Endothelial cell of umbilical vein (primary cell): ENCODE data around the gene SPSB3. TPM values are rescaled to one million over a fixed set of nuclear protein-coding genes. Genes with fewer than 3 reads are reported as not detected.

Source experiments
- BruUV-seq: library from RNA; stranded (reverse); fragments of 400-500 nt; replicated peaks from 2 replicates; lab custom pipeline; 2021; lab: Mats Ljungman, UMichigan
- CTCF ChIA-PET: fragments of 300-600, 350-600 bp; sonication (Branson Sonifier 250); formaldehyde crosslinking; loops from one replicate; lab custom pipeline; 2021; ENCODE audit warnings: antibody characterized with exemption, inconsistent platforms; lab: Charles Lee
- POLR2A ChIA-PET: fragments of 300-600, 350-600 bp; sonication (Branson Sonifier 250); formaldehyde crosslinking; loops from one replicate; lab custom pipeline; 2021; ENCODE audit warnings: antibody characterized with exemption, inconsistent platforms; lab: Charles Lee
- DNase-seq: peaks from one replicate; pipeline ENCODE4 v3.0.0-alpha.2; 2011; ENCODE audit warnings: low read depth, low spot score
- FAIRE-seq: peaks from 2 replicates; lab custom pipeline; 2011; peaks lifted over from hg19 to GRCh38; lab: Jason Lieb, UNC
- H2AFZ ChIP-seq: 2 replicates; pipeline ENCODE4 v1.6.0; 2012; ENCODE audit warnings: low read depth, low read length, control low read depth, inconsistent platforms
- H3K27ac ChIP-seq: 2 replicates; pipeline ENCODE4 v1.5.1; 2011; ENCODE audit warnings: low read depth, mild to moderate bottlenecking, control low read depth, low read length, moderate library complexity; ENCODE audit not compliant: insufficient read depth
- H3K27me3 ChIP-seq, 2 experiments: 2 replicates each; pipeline versions ENCODE4 v1.6.0 to v1.6.1; 2011; ENCODE audit warnings: low read length in 2 of 2, mixed read lengths in 1 of 2; ENCODE audit not compliant: control insufficient read depth in 2 of 2, insufficient read depth in 2 of 2
- H3K36me3 ChIP-seq, 2 experiments: 2 replicates in 1 of 2; 3 replicates in 1 of 2; pipeline ENCODE4 v1.5.1; 2011; ENCODE audit warnings: low read length in 2 of 2, mild to moderate bottlenecking in 1 of 2, moderate library complexity in 1 of 2; ENCODE audit not compliant: control insufficient read depth in 2 of 2, insufficient read depth in 2 of 2; ENCODE audit errors: extremely low read depth in 1 of 2
- H3K4me1 ChIP-seq: 3 replicates; pipeline ENCODE4 v1.5.1; 2011; ENCODE audit warnings: mild to moderate bottlenecking, low read length; ENCODE audit not compliant: control insufficient read depth, insufficient read depth; ENCODE audit errors: extremely low read depth
- H3K4me2 ChIP-seq: 2 replicates; pipeline ENCODE4 v1.6.1; 2011; ENCODE audit warnings: low read length, control low read depth, mixed read lengths; ENCODE audit not compliant: insufficient read depth
- H3K4me3 ChIP-seq, 3 experiments: fragments of 200-600 bp in 1 of 3; sonication (generic), shearing (Covaris generic) in 1 of 3; replicated peaks in 1 of 3; 2 replicates each; pipeline ENCODE4 v1.5.1; 2011 to 2016; ENCODE audit warnings: control low read depth in 3 of 3, low read length in 3 of 3, mild to moderate bottlenecking in 2 of 3, inconsistent platforms in 1 of 3, low read depth in 1 of 3, moderate library complexity in 1 of 3; ENCODE audit not compliant: insufficient read depth in 1 of 3
- H3K79me2 ChIP-seq: 2 replicates; pipeline ENCODE4 v1.6.0; 2012; ENCODE audit warnings: low read length, inconsistent platforms; ENCODE audit not compliant: control insufficient read depth, insufficient read depth
- H3K9ac ChIP-seq: replicated peaks from 2 replicates; pipeline ENCODE3; 2011; ENCODE audit warnings: low read length, control low read depth; ENCODE audit not compliant: insufficient read depth; ENCODE audit errors: extremely low read depth
- H3K9me1 ChIP-seq: replicated peaks from 3 replicates; pipeline ENCODE4 v1.6.0; 2011; ENCODE audit warnings: mild to moderate bottlenecking, low read length; ENCODE audit not compliant: control insufficient read depth, insufficient read depth; ENCODE audit errors: extremely low read depth
- H3K9me3 ChIP-seq: replicated peaks from 2 replicates; pipeline ENCODE4 v1.5.1; 2012; ENCODE audit warnings: low read length, inconsistent platforms; ENCODE audit not compliant: control insufficient read depth, insufficient read depth
- H4K20me1 ChIP-seq: replicated peaks from 2 replicates; pipeline ENCODE3; 2011; ENCODE audit warnings: mild to moderate bottlenecking, low read length; ENCODE audit not compliant: control insufficient read depth, insufficient read depth; ENCODE audit errors: extremely low read depth
- EZH2 ChIP-seq: IDR thresholded peaks from 2 replicates; pipeline ENCODE4 v1.6.1; 2012; ENCODE audit warnings: borderline replicate concordance, low read depth, mild to moderate bottlenecking, moderate library complexity, low read length, inconsistent platforms; ENCODE audit not compliant: severe bottlenecking
- FOS ChIP-seq: IDR thresholded peaks from 2 replicates; pipeline ENCODE4 v1.6.1; 2011; ENCODE audit warnings: mild to moderate bottlenecking, low read length, moderate library complexity, borderline replicate concordance; ENCODE audit not compliant: insufficient read depth
- GATA2 ChIP-seq: IDR thresholded peaks from 2 replicates; pipeline ENCODE4 v1.7.0; 2011; ENCODE audit warnings: low read depth, mild to moderate bottlenecking, moderate library complexity, mixed read lengths, low read length; ENCODE audit not compliant: insufficient read length, insufficient read depth
- JUN ChIP-seq: IDR thresholded peaks from 2 replicates; pipeline ENCODE4 v1.6.1; 2011; ENCODE audit warnings: borderline replicate concordance, low read depth; ENCODE audit not compliant: insufficient read length, insufficient read depth
- MYC ChIP-seq: IDR thresholded peaks from one replicate; pipeline ENCODE4 v1.6.1; 2011; ENCODE audit warnings: mild to moderate bottlenecking, low read depth, low read length
- POLR2A ChIP-seq: IDR thresholded peaks from 2 replicates; pipeline ENCODE4 v1.6.1; 2012; ENCODE audit warnings: low read depth, mild to moderate bottlenecking, control low read depth, low read length
- POLR2AphosphoS5 ChIP-seq: IDR thresholded peaks from 2 replicates; pipeline ENCODE4 v1.6.1; 2012; ENCODE audit warnings: low read depth, mild to moderate bottlenecking, control low read depth, low read length, moderate library complexity; ENCODE audit not compliant: insufficient read depth
- dilution Hi-C: fragments of 300-500 bp; cut with MboI; formaldehyde crosslinking; loops from one replicate; pipeline ENCODE4 v1.15.0; 2019; ENCODE audit warnings: low sequenced_read_pairs; ENCODE audit not compliant: extremely low pct_ligation_motif_present
- intact Hi-C: fragments of 100-400 bp; cut with micrococcal nuclease; formaldehyde crosslinking; loops from one replicate; pipeline ENCODE4 v1.10.0; 2022
- polyA plus RNA-seq, 4 experiments: library from polyadenylated mRNA; depleted of rRNA in 3 of 4; stranded (reverse) in 3 of 4; unstranded in 1 of 4; fragments of >200 nt; gene quantifications; 2 replicates each; pipeline versions ENCODE4 v1.2.1 to v1.2.3, GENCODE V29; 2011 to 2012; ENCODE audit warnings: missing spikeins in 1 of 4
- total RNA-seq: library from RNA; stranded (reverse); gene quantifications from 2 replicates; pipeline ENCODE4 v1.2.3, GENCODE V29; 2021
- TF ChIP-seq, protein P1 (sequence below): IDR thresholded peaks from 2 replicates; pipeline ENCODE4 v1.6.1; 2011; ENCODE audit not compliant: insufficient read depth, insufficient read length
- TF ChIP-seq, protein P2 (sequence below), 2 donors: IDR thresholded peaks; 1 replicate in 1 of 2; 2 replicates in 1 of 2; pipeline ENCODE4 v1.5.1; 2011; ENCODE audit warnings: low read length in 2 of 2, mild to moderate bottlenecking in 2 of 2, moderate library complexity in 2 of 2, control low read depth in 1 of 2, inconsistent platforms in 1 of 2, low read depth in 1 of 2; ENCODE audit not compliant: insufficient read depth in 1 of 2; ENCODE audit errors: extremely low read depth in 1 of 2

SPSB3 gene
- total and polyA plus RNA-seq, 2 donors (not counting 3 experiments of a cell fraction or from before 2014, with no cell fraction given): 39.0 to 86.2 TPM

- H4K20me1 ChIP-seq: no peaks in the 10 kb centered on the region
- H2AFZ ChIP-seq: no peak overlapping the region
- no TSS peak for BruUV-seq
- no peak overlapping the region for H3K27ac ChIP-seq
- FAIRE-seq (no peak), DNase-seq (no peak)
- dilution Hi-C loops (no loop called here), intact Hi-C loops (no loop called here)
- H3K4me3 ChIP-seq: no peak overlapping the region
- no peak for TF ChIP-seq JUN
- no peak for TF ChIP-seq FOS
- TF ChIP-seq POLR2AphosphoS5: no peak
- no peak for TF ChIP-seq GATA2
- TF ChIP-seq EZH2: no peak
- no peak for TF ChIP-seq POLR2A
- TF ChIP-seq MYC: no peak
- TF ChIP-seq, protein P1, sequence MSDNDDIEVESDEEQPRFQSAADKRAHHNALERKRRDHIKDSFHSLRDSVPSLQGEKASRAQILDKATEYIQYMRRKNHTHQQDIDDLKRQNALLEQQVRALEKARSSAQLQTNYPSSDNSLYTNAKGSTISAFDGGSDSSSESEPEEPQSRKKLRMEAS: no peak
- TF ChIP-seq, protein P2, sequence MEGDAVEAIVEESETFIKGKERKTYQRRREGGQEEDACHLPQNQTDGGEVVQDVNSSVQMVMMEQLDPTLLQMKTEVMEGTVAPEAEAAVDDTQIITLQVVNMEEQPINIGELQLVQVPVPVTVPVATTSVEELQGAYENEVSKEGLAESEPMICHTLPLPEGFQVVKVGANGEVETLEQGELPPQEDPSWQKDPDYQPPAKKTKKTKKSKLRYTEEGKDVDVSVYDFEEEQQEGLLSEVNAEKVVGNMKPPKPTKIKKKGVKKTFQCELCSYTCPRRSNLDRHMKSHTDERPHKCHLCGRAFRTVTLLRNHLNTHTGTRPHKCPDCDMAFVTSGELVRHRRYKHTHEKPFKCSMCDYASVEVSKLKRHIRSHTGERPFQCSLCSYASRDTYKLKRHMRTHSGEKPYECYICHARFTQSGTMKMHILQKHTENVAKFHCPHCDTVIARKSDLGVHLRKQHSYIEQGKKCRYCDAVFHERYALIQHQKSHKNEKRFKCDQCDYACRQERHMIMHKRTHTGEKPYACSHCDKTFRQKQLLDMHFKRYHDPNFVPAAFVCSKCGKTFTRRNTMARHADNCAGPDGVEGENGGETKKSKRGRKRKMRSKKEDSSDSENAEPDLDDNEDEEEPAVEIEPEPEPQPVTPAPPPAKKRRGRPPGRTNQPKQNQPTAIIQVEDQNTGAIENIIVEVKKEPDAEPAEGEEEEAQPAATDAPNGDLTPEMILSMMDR (IDR thresholded peaks at IDR 0.05; ENCODE audit: extremely low read depth in 1 of 2, insufficient read depth in 1 of 2, low read depth in 1 of 2, low read length in 2 of 2): no peak
- H3K9me3 ChIP-seq: no peaks in the 10 kb centered on the region
- CTCF ChIA-PET: interaction anchor here (1.3 kb wide), 1 partner anchor 62 kb away, joined by 3 read pairs; the partner anchor contains the start of gene MAPK8IP3
- H3K27me3 ChIP-seq: no peaks in the 10 kb centered on the region
- peaks cover 3 to 40% of the 10 kb centered on the region in 2 experiments for H3K36me3 ChIP-seq
- H3K9ac ChIP-seq: no peak overlapping the region
- H3K4me2 ChIP-seq: no peak overlapping the region
- POLR2A ChIA-PET: no interaction called here
- peaks cover 11% of the 10 kb centered on the region for H3K4me1 ChIP-seq
- H3K9me1 ChIP-seq: no peaks in the 10 kb centered on the region
- peaks cover 6% of the 10 kb centered on the region for H3K79me2 ChIP-seq
Observed at GRCh38 chr16:1768061-1768766, 14.2 kb downstream of the SPSB3 start.
